Mucosa of rectum (tissue), 2 donors: ENCODE results near the gene NPAS3.

Source experiments
- H3K27ac ChIP-seq, 2 donors: one replicate each; pipeline ENCODE4 v1.7.0; 2013; ENCODE audit warnings: inconsistent platforms in 2 of 2, low read depth in 2 of 2, low read length in 2 of 2
- H3K27me3 ChIP-seq, 2 donors: one replicate each; pipeline ENCODE4 v1.7.0; 2013; ENCODE audit warnings: low read length in 2 of 2; ENCODE audit not compliant: control insufficient read depth in 2 of 2, insufficient read depth in 2 of 2
- H3K36me3 ChIP-seq, 2 donors: one replicate each; pipeline ENCODE4 v1.7.0; 2013; ENCODE audit warnings: low read length in 2 of 2; ENCODE audit not compliant: control insufficient read depth in 2 of 2, insufficient read depth in 2 of 2
- H3K4me1 ChIP-seq, 2 donors: one replicate each; pipeline ENCODE4 v1.7.0; 2013; ENCODE audit warnings: low read length in 2 of 2, mild to moderate bottlenecking in 1 of 2; ENCODE audit not compliant: control insufficient read depth in 2 of 2, insufficient read depth in 2 of 2
- H3K4me3 ChIP-seq, 2 donors: one replicate each; pipeline ENCODE4 v1.7.0; 2013; ENCODE audit warnings: low read length in 2 of 2
- H3K9ac ChIP-seq, 2 donors: one replicate each; pipeline ENCODE4 v1.7.0; 2013; ENCODE audit warnings: low read length in 2 of 2, low read depth in 1 of 2, mild to moderate bottlenecking in 1 of 2
- H3K9me3 ChIP-seq, 2 donors: one replicate each; pipeline ENCODE4 v1.7.0; 2013; ENCODE audit warnings: low read length in 2 of 2; ENCODE audit not compliant: control insufficient read depth in 2 of 2
- donor health status: healthy.
- donor health status: Normal muscosa, but diverticular disease.

Gene NPAS3

GRCh38 chr14:33430414-33431035 lies 491.8 kb downstream of the NPAS3 start:
- Histone ChIP-seq H3K36me3 (no peaks in the 10 kb centered on the region), H3K4me3 (no peak overlapping the region), H3K27ac (no peak overlapping the region), H3K27me3 (no peaks in the 10 kb centered on the region), H3K9ac (no peak overlapping the region), H3K4me1 (no peaks in the 10 kb centered on the region), H3K9me3 (no peaks in the 10 kb centered on the region)

GRCh38 chr14:33432407-33433023 lies 493.8 kb downstream of the NPAS3 start:
- no peaks in the 10 kb centered on the region for H3K9me3 ChIP-seq
- H3K27me3 ChIP-seq = no peaks in the 10 kb centered on the region
- H3K4me3 ChIP-seq = no peak overlapping the region
- H3K9ac ChIP-seq = no peak overlapping the region
- no peaks in the 10 kb centered on the region for H3K4me1 ChIP-seq
- H3K36me3 ChIP-seq = no peaks in the 10 kb centered on the region
- H3K27ac ChIP-seq = no peak overlapping the region

GRCh38 chr14:33433396-33433795 lies 494.7 kb downstream of the NPAS3 start:
- no peaks in the 10 kb centered on the region for H3K27me3 ChIP-seq
- H3K9me3 ChIP-seq = no peaks in the 10 kb centered on the region
- H3K4me3 ChIP-seq = no peak overlapping the region
- H3K36me3 ChIP-seq = no peaks in the 10 kb centered on the region
- no peak overlapping the region for H3K9ac ChIP-seq
- H3K4me1 ChIP-seq = no peaks in the 10 kb centered on the region
- H3K27ac ChIP-seq = no peak overlapping the region

GRCh38 chr14:33435911-33436689 lies 497.4 kb downstream of the NPAS3 start:
- Histone ChIP-seq H3K4me1 (no peaks in the 10 kb centered on the region), H3K9me3 (no peaks in the 10 kb centered on the region), H3K4me3 (no peak overlapping the region), H3K36me3 (no peaks in the 10 kb centered on the region), H3K9ac (no peak overlapping the region), H3K27me3 (no peaks in the 10 kb centered on the region), H3K27ac (no peak overlapping the region)

GRCh38 chr14:33441633-33442032 lies 503.0 kb downstream of the NPAS3 start:
- Histone ChIP-seq H3K9ac (no peak overlapping the region), H3K4me3 (no peak overlapping the region), H3K9me3 (no peaks in the 10 kb centered on the region), H3K36me3 (no peaks in the 10 kb centered on the region), H3K27me3 (no peaks in the 10 kb centered on the region), H3K27ac (no peak overlapping the region), H3K4me1 (no peaks in the 10 kb centered on the region)

- no peak overlapping the region for H3K9ac ChIP-seq
- no peak overlapping the region for H3K4me3 ChIP-seq
- H3K36me3 ChIP-seq = no peaks in the 10 kb centered on the region
- H3K9me3 ChIP-seq = no peaks in the 10 kb centered on the region
- no peaks in the 10 kb centered on the region for H3K27me3 ChIP-seq
- no peaks in the 10 kb centered on the region for H3K4me1 ChIP-seq
- no peak overlapping the region for H3K27ac ChIP-seq
Measured at GRCh38 chr14:33444136-33444535, 505.5 kb downstream of the NPAS3 start.

- Histone ChIP-seq H3K27me3 (no peaks in the 10 kb centered on the region), H3K9ac (no peak overlapping the region), H3K27ac (no peak overlapping the region), H3K36me3 (no peaks in the 10 kb centered on the region), H3K4me1 (peaks cover under 1 to 8% of the 10 kb centered on the region in 2 donors), H3K4me3 (no peak overlapping the region), H3K9me3 (no peaks in the 10 kb centered on the region)
Measured at GRCh38 chr14:33449268-33449667, 510.6 kb downstream of the NPAS3 start.

- Histone ChIP-seq H3K4me1 (peaks cover 6 to 11% of the 10 kb centered on the region in 2 donors), H3K27ac (no peak overlapping the region), H3K36me3 (no peaks in the 10 kb centered on the region), H3K9ac (no peak overlapping the region), H3K27me3 (no peaks in the 10 kb centered on the region), H3K9me3 (no peaks in the 10 kb centered on the region), H3K4me3 (no peak overlapping the region)
Measured at GRCh38 chr14:33449703-33450395, 511.2 kb downstream of the NPAS3 start.

GRCh38 chr14:33450416-33450815 lies 511.7 kb downstream of the NPAS3 start:
- peaks cover 7 to 13% of the 10 kb centered on the region in 2 donors for H3K4me1 ChIP-seq
- no peaks in the 10 kb centered on the region for H3K36me3 ChIP-seq
- no peak overlapping the region for H3K27ac ChIP-seq
- H3K9me3 ChIP-seq = no peaks in the 10 kb centered on the region
- H3K9ac ChIP-seq = no peak overlapping the region
- no peak overlapping the region for H3K4me3 ChIP-seq
- no peaks in the 10 kb centered on the region for H3K27me3 ChIP-seq

- Histone ChIP-seq H3K9ac (no peak overlapping the region), H3K9me3 (no peaks in the 10 kb centered on the region), H3K27me3 (no peaks in the 10 kb centered on the region), H3K4me1 (peaks cover 7 to 13% of the 10 kb centered on the region in 2 donors), H3K36me3 (no peaks in the 10 kb centered on the region), H3K27ac (no peak overlapping the region), H3K4me3 (no peak overlapping the region)
Measured at GRCh38 chr14:33451211-33451610, 512.5 kb downstream of the NPAS3 start.
